Measurements from ENCODE around the gene RBBP4. TPM values are rescaled to one million over a fixed set of nuclear protein-coding genes. Genes with fewer than 3 reads are reported as not detected.

The RBBP4 gene
- total and polyA plus RNA-seq, 2 of the 8 experiments (the other 6 are each of a cell fraction or from before 2014, with no cell fraction given) = 147 to 397 TPM

DNA sequence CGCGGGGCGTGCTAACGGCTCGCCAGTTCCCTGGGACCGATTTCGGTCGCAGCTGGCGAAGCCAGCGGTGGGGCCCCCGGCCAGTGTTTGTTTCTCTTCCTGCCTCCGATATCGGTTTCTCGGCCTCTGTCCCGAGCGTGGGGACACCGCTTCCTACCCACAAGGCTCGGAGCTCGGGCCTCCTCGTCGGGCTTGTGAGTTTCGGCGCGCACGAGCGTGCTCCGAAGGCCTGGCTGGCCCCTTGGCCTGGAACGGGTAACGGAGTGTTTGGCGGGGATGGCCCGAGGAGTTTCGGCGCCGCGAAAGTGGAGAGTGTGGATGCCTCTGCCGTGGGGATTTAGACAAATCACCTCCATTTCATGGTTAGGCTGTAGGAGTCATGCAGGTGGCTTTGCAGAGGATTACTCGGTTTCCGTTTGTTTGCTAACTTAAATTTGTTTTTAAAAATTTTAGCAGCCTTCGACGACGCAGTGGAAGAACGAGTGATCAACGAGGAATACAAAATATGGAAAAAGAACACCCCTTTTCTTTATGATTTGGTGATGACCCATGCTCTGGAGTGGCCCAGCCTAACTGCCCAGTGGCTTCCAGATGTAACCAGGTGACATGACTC, 559 bp downstream of the RBBP4 start:
- CTCF ChIA-PET (ENCODE audit: partially characterized antibody) = interaction anchor here (1.5 kb wide), 1 partner anchor 250 kb away, joined by 3 read pairs; no protein-coding TSS in a partner anchor
- H3K79me2 ChIP-seq (ENCODE audit: control insufficient read depth in 1 of 2, insufficient read depth in 2 of 2, low read length in 2 of 2) = peaks cover 13 to 85% of the 10 kb centered on the region in 2 experiments
- WGBS, 2 experiments (ENCODE audit: extremely low coverage in 1 of 2, insufficient coverage in 1 of 2, insufficient read length in 1 of 2, insufficient replicate concordance in 2 of 2, low coverage in 1 of 2, low lambda C conversion rate in 2 of 2, missing lambda C conversion rate in 1 of 2) = 6% methylated on average over 34 of the region's 43 CpGs; no CpG with 5 or more reads in 1 of the 2 experiments
- TF ChIP-seq EP300 (IDR thresholded peaks at IDR 0.05; ENCODE audit: borderline replicate concordance in 1 of 2, low read depth in 2 of 2, low read length in 2 of 2) (no peak), PHF8 (conservative IDR thresholded peaks at IDR 0.05; ENCODE audit: low read depth, low read length) (no peak; the same call in 1 of the 2 replicates), SUZ12 (IDR thresholded peaks at IDR 0.05; ENCODE audit: low read length) (no peak), USF2 (IDR thresholded peaks at IDR 0.05; ENCODE audit: low read length) (no peak), EZH2 (IDR thresholded peaks at IDR 0.05; ENCODE audit: low read depth, low read length, severe bottlenecking) (no peak), POLR2A (IDR thresholded peaks at IDR 0.05; ENCODE audit: control extremely low read depth in 1 of 2, low read depth in 2 of 2, low read length in 2 of 2) (no peak; a peak in 2 of 3 replicates), JUN (IDR thresholded peaks at IDR 0.05; ENCODE audit: low read depth, low read length) (no peak), JUND (IDR thresholded peaks at IDR 0.05; ENCODE audit: low read length) (no peak), CBX5 (IDR thresholded peaks at IDR 0.05; ENCODE audit: low read depth, low read length) (no peak)

More for the DNA sequence above, 559 bp downstream of the RBBP4 start:
- H3K9ac ChIP-seq (replicated peaks in 1 of 4; ENCODE audit: extremely low read depth in 1 of 4, low read depth in 3 of 4, low read length in 3 of 4) = peak overlapping the region; percentile 91 to 99 (median 98)
- H3K23me2 ChIP-seq (ENCODE audit: low read depth, low read length) = peaks cover 5% of the 10 kb centered on the region
- H3K27me3 ChIP-seq (replicated peaks in 1 of 4; ENCODE audit: control insufficient read depth in 3 of 4, extremely low read depth in 1 of 4, insufficient read depth in 3 of 4, low read length in 3 of 4) = no peaks in the 10 kb centered on the region
- peak overlapping the region; percentile 85 to 91 for H3K4me2 ChIP-seq (ENCODE audit: insufficient read depth in 1 of 2, low read depth in 2 of 2, low read length in 2 of 2)
- peak overlapping the region; percentile 98 for H2BK5ac ChIP-seq (ENCODE audit: low read depth, low read length)
- no peak overlapping the region for H3K23ac ChIP-seq (ENCODE audit: insufficient read length)
- no peak overlapping the region for H2BK120ac ChIP-seq (replicated peaks; ENCODE audit: low read depth, low read length)
- H4K8ac ChIP-seq (ENCODE audit: extremely low read depth, insufficient read depth, low read length) = peak overlapping the region; percentile 99
- peaks cover 0 to 5% (median 1%) of the 10 kb centered on the region in 4 experiments; a peak in 4 of 7 replicates for H3K4me1 ChIP-seq (replicated peaks in 1 of 4; ENCODE audit: control insufficient read depth in 3 of 4, insufficient read depth in 4 of 4, low read length in 3 of 4)
- no peak overlapping the region for H3K14ac ChIP-seq (ENCODE audit: insufficient read length)
- FAIRE-seq (no peak), DNase-seq (ENCODE audit: low read depth in 1 of 2, low spot score in 2 of 2) (no peak)
- H2AFZ ChIP-seq (ENCODE audit: low read length) = no peak overlapping the region
- H2BK15ac ChIP-seq (ENCODE audit: low read length) = no peak overlapping the region
- H3K4ac ChIP-seq (replicated peaks; ENCODE audit: insufficient read length, low read depth, low read length) = peak overlapping the region; percentile 62
- H3K36me3 ChIP-seq (ENCODE audit: control insufficient read depth in 2 of 4, insufficient read depth in 4 of 4, low read length in 3 of 4) = peaks cover 2 to 50% (median 28%) of the 10 kb centered on the region in 4 experiments; a peak in 7 of 8 replicates
- peaks cover 4 to 7% of the 10 kb centered on the region in 2 experiments for H4K20me1 ChIP-seq (replicated peaks in 1 of 2; ENCODE audit: control insufficient read depth in 1 of 2, insufficient read depth in 2 of 2, low read length in 2 of 2)
- peak overlapping the region; percentile 96 for H3K18ac ChIP-seq (ENCODE audit: extremely low read depth, low read length)
- peak overlapping the region; percentile 53; the same call in 1 of the 2 replicates for H2BK12ac ChIP-seq (ENCODE audit: low read depth, low read length)
- POLR2A ChIA-PET (ENCODE audit: partially characterized antibody) = interaction anchor here (0.7 to 8.7 kb wide), 45 partner anchors 12 to 543 kb away, joined by 3 to 118 read pairs (median 4); partner anchors contain the start of genes BSDC1, KPNA6, S100PBP and SYNC
- peaks cover 2% of the 10 kb centered on the region; the same call in 1 of the 2 replicates for H3K79me1 ChIP-seq (ENCODE audit: low read depth, low read length)
- H3K27ac ChIP-seq (ENCODE audit: low read depth, low read length) = peak overlapping the region; percentile 97
- peak overlapping the region; percentile 41 for H2AK5ac ChIP-seq (ENCODE audit: low read depth, low read length)
- 0 out of 4 replicates have a peak, but pooled peaks cover 0 to 2% of the 10 kb centered on the region in 2 experiments for H3K9me3 ChIP-seq (ENCODE audit: insufficient read depth in 2 of 2, low read depth in 1 of 2, low read length in 1 of 2)
- H3K4me3 ChIP-seq (ENCODE audit: extremely low read depth in 1 of 4, insufficient read depth in 2 of 4, low read depth in 3 of 4, low read length in 4 of 4) = peak overlapping the region; percentile 88 to 99 (median 96)
- peak overlapping the region; percentile 93 for H4K5ac ChIP-seq (ENCODE audit: insufficient read length, low read depth, low read length)
- no peak overlapping the region for H2BK20ac ChIP-seq (ENCODE audit: low read length)
- peak overlapping the region; percentile 84 for H4K91ac ChIP-seq (replicated peaks; ENCODE audit: insufficient read length, low read length)
- H3K56ac ChIP-seq (replicated peaks; ENCODE audit: insufficient read length, low read depth, low read length) = peak overlapping the region; percentile 94
